Loucy (cell line): ENCODE measurements around the gene ATOH1.

ENCODE experiments used
- H2AFZ ChIP-seq: fragments of 200-600 bp; sonication (generic); 2 replicates; pipeline ENCODE4 v1.6.0; 2016; ENCODE audit warnings: antibody characterized with exemption, mild to moderate bottlenecking, low read length, moderate library complexity
- H3F3A ChIP-seq: fragments of 200-600 bp; 2 replicates; pipeline ENCODE4 v1.6.0; 2016; ENCODE audit warnings: antibody characterized with exemption, low read depth, mild to moderate bottlenecking
- H3K27me3 ChIP-seq: fragments of 200-600 bp; sonication (generic); 2 replicates; pipeline ENCODE4 v1.6.1; 2014; ENCODE audit warnings: low read length, mild to moderate bottlenecking; ENCODE audit not compliant: insufficient read depth, poor library complexity, severe bottlenecking
- H3K36me3 ChIP-seq: fragments of 200-600 bp; sonication (generic); 2 replicates; pipeline ENCODE4 v1.6.1; 2016; ENCODE audit warnings: low read length; ENCODE audit not compliant: insufficient read depth
- H3K4me1 ChIP-seq: fragments of 200-600 bp; sonication (generic); 2 replicates; pipeline ENCODE4 v1.5.1; 2014; ENCODE audit warnings: low read length, mild to moderate bottlenecking; ENCODE audit not compliant: insufficient read depth, poor library complexity, severe bottlenecking
- H3K4me2 ChIP-seq: fragments of 200-600 bp; sonication (generic); 2 replicates; pipeline ENCODE4 v1.6.0; 2014; ENCODE audit warnings: antibody characterized with exemption, low read length, low read depth, mild to moderate bottlenecking; ENCODE audit not compliant: poor library complexity, severe bottlenecking
- H3K4me3 ChIP-seq: fragments of 200-600 bp; sonication (generic); 2 replicates; pipeline ENCODE4 v1.5.1; 2014; ENCODE audit warnings: low read length, mild to moderate bottlenecking, mixed read lengths; ENCODE audit not compliant: poor library complexity, severe bottlenecking
- H3K79me2 ChIP-seq: fragments of 200-600 bp; sonication (generic); 2 replicates; pipeline ENCODE4 v1.6.1; 2014; ENCODE audit warnings: low read length; ENCODE audit not compliant: insufficient read depth
- H3K9ac ChIP-seq: fragments of 200-600 bp; sonication (generic); 2 replicates; pipeline ENCODE4 v1.6.0; 2014; ENCODE audit warnings: mild to moderate bottlenecking, low read depth, low read length, moderate library complexity; ENCODE audit not compliant: poor library complexity, severe bottlenecking
- H3K9me2 ChIP-seq: fragments of 200-600 bp; sonication (generic); replicated peaks from 2 replicates; pipeline ENCODE4 v1.6.1; 2016; ENCODE audit warnings: low read depth, low read length, mixed read lengths
- H3K9me3 ChIP-seq: fragments of 200-600 bp; sonication (generic); 2 replicates; pipeline ENCODE4 v1.6.1; 2014; ENCODE audit warnings: mild to moderate bottlenecking, antibody characterized with exemption, low read length, low read depth; ENCODE audit not compliant: insufficient read depth
- H4K20me1 ChIP-seq: fragments of 200-600 bp; sonication (generic); 2 replicates; pipeline ENCODE4 v1.6.0; 2014; ENCODE audit warnings: antibody characterized with exemption, low read length, mild to moderate bottlenecking; ENCODE audit not compliant: insufficient read depth, poor library complexity, severe bottlenecking
- CTCF ChIP-seq: fragments of 200-600 bp; sonication (generic); conservative IDR thresholded peaks from 2 replicates; pipeline ENCODE4 v1.5.1; 2014; ENCODE audit warnings: mild to moderate bottlenecking, antibody characterized with exemption, low read length
- EZH2phosphoT487 ChIP-seq: fragments of 200-600 bp; IDR thresholded peaks from 2 replicates; pipeline ENCODE4 v1.6.1; 2018; ENCODE audit warnings: antibody characterized with exemption, mild to moderate bottlenecking, moderate library complexity, borderline replicate concordance

The ATOH1 gene

GRCh38 chr4:93781198-93781597, 47.4 kb upstream of the ATOH1 start:
- H3F3A ChIP-seq: no peaks in the 10 kb centered on the region
- no peaks in the 10 kb centered on the region for H3K9me3 ChIP-seq
- TF ChIP-seq EZH2phosphoT487 (no peak), CTCF (no peak)
- no peaks in the 10 kb centered on the region for H3K27me3 ChIP-seq
- H3K4me1 ChIP-seq: no peaks in the 10 kb centered on the region
- no peaks in the 10 kb centered on the region for H3K9me2 ChIP-seq
- no peak overlapping the region for H2AFZ ChIP-seq
- H3K4me3 ChIP-seq: no peak overlapping the region
- no peak overlapping the region for H3K9ac ChIP-seq
- H3K36me3 ChIP-seq: no peaks in the 10 kb centered on the region
- no peaks in the 10 kb centered on the region for H4K20me1 ChIP-seq
- H3K4me2 ChIP-seq: no peak overlapping the region
- H3K79me2 ChIP-seq: no peaks in the 10 kb centered on the region

DNA sequence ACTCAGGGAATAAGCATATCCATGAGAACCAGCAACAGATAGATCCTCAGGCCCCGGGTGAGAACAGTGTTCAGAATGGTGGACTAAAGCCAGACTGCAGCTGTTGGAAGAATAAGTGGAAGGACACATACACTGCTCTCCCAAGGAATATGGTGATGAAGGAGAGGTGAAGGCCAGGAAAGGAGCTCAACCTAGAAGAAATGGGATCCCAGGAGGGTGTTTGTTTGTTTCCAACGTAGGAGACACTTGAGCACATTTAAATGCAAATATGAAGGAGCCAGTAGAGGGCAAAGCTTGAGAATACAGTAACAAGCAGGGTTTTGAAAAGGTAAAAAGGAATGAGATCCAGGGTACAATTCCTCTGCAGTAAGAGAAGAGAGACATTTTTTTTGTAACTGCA, 42.4 kb upstream of the ATOH1 start:
- H3K9me2 ChIP-seq: no peaks in the 10 kb centered on the region
- H3K79me2 ChIP-seq: no peaks in the 10 kb centered on the region
- H2AFZ ChIP-seq: peak overlapping the region; percentile 35; the same call in 1 of the 2 replicates
- no peak overlapping the region for H3K4me2 ChIP-seq
- TF ChIP-seq EZH2phosphoT487: no peak
- TF ChIP-seq CTCF: no peak
- H3K36me3 ChIP-seq: no peaks in the 10 kb centered on the region
- no peaks in the 10 kb centered on the region for H4K20me1 ChIP-seq
- H3K9ac ChIP-seq: no peak overlapping the region
- H3K4me1 ChIP-seq: no peaks in the 10 kb centered on the region
- no peak overlapping the region for H3K4me3 ChIP-seq
- H3K9me3 ChIP-seq: no peaks in the 10 kb centered on the region
- H3F3A ChIP-seq: no peaks in the 10 kb centered on the region
- no peaks in the 10 kb centered on the region for H3K27me3 ChIP-seq

DNA sequence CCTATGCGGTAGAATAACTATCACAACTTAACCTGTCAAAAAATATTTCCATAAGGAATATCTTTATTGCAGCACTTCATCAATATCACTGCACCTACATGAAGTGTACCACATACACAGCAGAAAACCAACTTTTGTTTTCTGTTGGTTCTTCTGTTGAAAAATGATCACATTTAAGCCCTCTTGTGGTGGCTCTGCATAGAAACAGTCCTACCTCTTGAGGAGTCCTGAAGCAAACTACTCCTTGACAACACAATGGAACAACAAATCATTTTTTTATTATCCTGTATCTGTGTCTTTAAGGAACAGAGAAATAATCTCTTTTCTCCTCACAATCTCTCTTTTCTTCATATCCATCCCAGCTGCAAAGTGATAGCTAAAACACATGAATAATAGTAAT, 39.8 kb upstream of the ATOH1 start:
- Histone ChIP-seq H3F3A (no peaks in the 10 kb centered on the region), H3K9ac (no peak overlapping the region), H3K4me1 (no peaks in the 10 kb centered on the region), H3K36me3 (no peaks in the 10 kb centered on the region), H3K27me3 (no peaks in the 10 kb centered on the region), H3K4me2 (no peak overlapping the region), H3K79me2 (no peaks in the 10 kb centered on the region), H2AFZ (no peak overlapping the region), H3K9me3 (no peaks in the 10 kb centered on the region), H3K4me3 (no peak overlapping the region), H3K9me2 (no peaks in the 10 kb centered on the region), H4K20me1 (no peaks in the 10 kb centered on the region)
- TF ChIP-seq CTCF (peak; percentile 70), EZH2phosphoT487 (no peak)
